Stimulated activated CD4-positive, alpha-beta T cell treated with anti-CD3 and anti-CD28 coated beads, Interleukin-2, amount 100 ng/mL, for 4 hours (primary cell): Measurements from ENCODE around the gene ZGPAT.

Experiments
- DNase-seq: peaks from one replicate; pipeline ENCODE4 v3.0.0-alpha.2; 2020; ENCODE audit warnings: low read depth

Gene ZGPAT

DNA sequence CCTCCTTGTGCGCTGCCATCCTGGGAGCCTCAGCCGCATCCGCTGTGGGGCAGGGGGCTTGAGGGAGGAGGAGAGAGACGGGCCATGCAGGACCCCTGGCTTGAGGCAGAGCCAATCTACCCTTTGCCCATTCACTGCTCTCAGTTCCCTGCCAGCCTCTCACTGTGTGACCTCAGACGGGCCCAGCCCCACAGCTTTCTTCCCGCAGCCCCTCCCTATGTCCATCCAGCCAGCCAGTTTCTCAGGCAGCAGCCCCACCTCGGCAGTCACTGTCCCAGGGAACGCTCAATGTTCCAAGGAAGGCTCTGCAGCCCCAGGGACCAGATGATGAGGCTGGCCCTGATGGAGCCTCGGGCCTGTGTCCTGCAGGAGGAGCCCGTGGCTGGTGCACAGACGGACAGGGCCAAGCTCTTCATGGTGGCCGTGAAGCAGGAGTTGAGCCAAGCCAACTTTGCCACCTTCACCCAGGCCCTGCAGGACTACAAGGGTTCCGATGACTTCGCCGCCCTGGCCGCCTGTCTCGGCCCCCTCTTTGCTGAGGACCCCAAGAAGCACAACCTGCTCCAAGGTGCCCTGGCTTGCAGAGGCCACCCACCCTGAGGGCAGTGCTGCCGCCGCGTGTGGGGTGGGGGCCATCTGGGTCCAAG lies 15.3 kb upstream of the ZGPAT start:
- no peak for DNase-seq

DNA sequence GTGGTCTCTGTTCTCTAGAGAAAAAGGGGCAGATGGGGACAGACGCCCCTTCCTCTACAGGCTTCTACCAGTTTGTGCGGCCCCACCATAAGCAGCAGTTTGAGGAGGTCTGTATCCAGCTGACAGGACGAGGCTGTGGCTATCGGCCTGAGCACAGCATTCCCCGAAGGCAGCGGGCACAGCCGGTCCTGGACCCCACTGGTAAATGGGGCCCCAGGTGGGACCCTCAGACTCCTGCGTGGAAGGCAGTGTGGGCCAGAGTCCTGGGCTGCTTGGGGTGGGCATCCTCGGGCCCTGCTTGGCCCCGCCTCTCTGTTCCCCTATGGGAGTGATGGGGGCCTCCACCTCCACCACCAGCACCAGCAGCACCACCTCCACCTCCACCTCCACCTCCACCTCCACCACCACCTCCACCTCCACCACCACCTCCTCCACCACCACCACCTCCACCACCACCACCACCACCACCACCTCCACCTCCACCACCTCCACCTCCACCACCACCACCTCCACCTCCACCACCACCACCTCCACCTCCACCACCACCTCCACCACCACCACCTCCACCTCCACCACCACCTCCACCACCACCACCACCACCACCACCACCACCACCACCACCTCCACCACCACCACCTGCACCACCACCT lies 14.6 kb upstream of the ZGPAT start:
- no peak for DNase-seq

DNA sequence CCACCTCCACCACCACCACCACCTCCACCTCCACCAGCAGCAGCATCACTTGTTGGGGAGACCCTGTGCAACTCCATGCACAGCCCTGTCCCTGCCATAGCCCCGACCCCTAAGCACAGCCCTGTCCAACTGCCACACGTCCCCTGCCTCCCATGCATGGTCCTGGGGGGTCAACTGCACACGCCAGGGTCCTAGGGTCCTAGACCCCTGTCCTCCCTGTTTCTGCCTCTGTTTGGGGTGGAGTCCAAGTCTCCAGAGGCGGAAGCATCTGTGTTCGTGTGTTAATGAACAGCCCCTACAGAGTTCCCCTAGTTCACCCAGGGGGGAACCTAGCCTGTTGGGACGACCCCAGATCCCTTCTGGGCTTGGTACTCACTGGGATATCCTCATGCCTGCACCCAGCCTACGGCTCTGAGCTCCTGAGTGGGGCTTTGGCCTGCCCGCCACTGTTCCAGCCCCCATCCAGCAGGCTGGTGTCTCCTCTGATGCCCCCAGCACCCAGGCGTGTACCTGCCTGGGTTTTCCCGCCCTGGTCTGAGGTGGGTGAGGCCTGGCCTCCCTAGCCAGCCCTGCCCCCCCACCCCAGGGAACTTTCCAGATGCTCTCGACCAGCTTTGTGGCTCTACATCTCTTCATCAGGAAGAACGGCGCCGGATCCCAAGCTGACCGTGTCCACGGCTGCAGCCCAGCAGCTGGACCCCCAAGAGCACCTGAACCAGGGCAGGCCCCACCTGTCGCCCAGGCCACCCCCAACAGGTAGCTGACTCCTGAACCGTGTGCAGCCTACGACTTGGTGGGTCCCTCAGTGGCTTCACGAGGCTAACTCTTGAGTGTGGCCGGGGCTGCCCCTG lies 13.9 kb upstream of the ZGPAT start:
- no peak for DNase-seq

DNA sequence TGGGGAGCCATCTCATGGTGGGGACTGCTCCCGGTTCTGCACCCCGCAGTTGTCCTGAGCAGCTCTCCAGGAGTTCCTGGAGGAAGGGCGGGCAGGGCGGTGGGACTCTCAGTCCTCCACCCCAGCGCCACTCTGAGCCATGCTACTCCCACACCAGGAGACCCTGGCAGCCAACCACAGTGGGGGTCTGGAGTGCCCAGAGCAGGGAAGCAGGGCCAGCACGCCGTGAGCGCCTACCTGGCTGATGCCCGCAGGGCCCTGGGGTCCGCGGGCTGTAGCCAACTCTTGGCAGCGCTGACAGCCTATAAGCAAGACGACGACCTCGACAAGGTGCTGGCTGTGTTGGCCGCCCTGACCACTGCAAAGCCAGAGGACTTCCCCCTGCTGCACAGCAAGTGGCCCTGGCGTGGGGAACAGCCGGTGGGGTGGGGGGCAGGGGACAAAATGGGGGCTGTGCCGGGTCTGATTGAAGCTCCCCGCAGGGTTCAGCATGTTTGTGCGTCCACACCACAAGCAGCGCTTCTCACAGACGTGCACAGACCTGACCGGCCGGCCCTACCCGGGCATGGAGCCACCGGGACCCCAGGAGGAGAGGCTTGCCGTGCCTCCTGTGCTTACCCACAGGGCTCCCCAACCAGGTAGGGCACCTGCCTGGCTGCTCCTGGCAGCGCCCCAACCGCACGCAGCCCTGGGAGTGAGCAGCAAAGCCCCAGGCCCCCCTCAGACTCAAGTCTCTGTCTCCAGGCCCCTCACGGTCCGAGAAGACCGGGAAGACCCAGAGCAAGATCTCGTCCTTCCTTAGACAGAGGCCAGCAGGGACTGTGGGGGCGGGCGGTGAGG lies 13.0 kb upstream of the ZGPAT start:
- DNase-seq, result no peak

DNA sequence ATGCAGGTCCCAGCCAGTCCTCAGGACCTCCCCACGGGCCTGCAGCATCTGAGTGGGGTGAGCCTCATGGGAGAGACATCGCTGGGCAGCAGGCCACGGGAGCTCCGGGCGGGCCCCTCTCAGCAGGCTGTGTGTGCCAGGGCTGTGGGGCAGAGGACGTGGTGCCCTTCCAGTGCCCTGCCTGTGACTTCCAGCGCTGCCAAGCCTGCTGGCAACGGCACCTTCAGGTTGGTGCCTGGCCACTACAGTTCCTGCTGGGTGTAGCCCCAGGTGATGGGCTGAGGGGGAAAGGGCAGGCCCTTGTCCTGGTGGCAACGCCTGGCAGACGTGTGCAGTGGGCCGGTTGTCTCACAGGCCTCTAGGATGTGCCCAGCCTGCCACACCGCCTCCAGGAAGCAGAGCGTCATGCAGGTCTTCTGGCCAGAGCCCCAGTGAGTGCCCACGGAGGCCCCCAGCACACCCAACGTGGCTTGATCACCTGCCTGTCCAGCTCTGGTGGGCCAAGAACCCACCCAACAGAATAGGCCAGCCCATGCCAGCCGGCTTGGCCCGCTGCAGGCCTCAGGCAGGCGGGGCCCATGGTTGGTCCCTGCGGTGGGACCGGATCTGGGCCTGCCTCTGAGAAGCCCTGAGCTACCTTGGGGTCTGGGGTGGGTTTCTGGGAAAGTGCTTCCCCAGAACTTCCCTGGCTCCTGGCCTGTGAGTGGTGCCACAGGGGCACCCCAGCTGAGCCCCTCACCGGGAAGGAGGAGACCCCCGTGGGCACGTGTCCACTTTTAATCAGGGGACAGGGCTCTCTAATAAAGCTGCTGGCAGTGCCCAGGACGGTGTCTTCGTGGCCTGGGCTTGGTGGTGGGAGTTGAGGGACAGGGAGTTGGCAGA lies 12.2 kb upstream of the ZGPAT start:
- DNase-seq, result no peak

DNA sequence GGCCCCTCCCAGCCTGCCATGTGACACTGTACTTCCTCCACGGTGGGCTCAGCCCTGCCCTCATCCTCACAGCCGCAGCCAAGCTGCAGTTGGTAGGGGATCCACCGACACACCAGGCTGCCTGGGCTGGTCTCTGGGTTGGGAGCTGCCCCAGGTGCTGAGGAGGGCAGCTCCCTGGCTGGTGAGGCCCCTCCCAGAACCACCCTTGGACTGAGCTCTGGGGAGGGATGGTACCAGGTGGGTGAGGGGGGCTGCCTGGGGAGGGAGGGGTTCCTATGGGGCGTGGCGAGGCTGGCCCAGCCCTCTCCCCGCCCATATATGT lies 11.6 kb upstream of the ZGPAT start:
- no peak for DNase-seq

DNA sequence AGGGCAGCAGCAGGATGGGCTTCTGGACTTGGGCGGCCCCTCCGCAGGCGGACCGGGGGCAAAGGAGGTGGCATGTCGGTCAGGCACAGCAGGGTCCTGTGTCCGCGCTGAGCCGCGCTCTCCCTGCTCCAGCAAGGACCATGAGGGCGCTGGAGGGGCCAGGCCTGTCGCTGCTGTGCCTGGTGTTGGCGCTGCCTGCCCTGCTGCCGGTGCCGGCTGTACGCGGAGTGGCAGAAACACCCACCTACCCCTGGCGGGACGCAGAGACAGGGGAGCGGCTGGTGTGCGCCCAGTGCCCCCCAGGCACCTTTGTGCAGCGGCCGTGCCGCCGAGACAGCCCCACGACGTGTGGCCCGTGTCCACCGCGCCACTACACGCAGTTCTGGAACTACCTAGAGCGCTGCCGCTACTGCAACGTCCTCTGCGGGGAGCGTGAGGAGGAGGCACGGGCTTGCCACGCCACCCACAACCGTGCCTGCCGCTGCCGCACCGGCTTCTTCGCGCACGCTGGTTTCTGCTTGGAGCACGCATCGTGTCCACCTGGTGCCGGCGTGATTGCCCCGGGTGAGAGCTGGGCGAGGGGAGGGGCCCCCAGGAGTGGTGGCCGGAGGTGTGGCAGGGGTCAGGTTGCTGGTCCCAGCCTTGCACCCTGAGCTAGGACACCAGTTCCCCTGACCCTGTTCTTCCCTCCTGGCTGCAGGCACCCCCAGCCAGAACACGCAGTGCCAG lies 11.0 kb upstream of the ZGPAT start, which contains the start of gene TNFRSF6B:
TNFRSF6B (plus strand) TSS at position 25 of the 729 bp plus-strand sequence; CDS start at position 141, 116 bp downstream.
- no peak for DNase-seq

DNA sequence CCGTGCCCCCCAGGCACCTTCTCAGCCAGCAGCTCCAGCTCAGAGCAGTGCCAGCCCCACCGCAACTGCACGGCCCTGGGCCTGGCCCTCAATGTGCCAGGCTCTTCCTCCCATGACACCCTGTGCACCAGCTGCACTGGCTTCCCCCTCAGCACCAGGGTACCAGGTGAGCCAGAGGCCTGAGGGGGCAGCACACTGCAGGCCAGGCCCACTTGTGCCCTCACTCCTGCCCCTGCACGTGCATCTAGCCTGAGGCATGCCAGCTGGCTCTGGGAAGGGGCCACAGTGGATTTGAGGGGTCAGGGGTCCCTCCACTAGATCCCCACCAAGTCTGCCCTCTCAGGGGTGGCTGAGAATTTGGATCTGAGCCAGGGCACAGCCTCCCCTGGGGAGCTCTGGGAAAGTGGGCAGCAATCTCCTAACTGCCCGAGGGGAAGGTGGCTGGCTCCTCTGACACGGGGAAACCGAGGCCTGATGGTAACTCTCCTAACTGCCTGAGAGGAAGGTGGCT lies 10.4 kb upstream of the ZGPAT start:
- no peak for DNase-seq

DNA sequence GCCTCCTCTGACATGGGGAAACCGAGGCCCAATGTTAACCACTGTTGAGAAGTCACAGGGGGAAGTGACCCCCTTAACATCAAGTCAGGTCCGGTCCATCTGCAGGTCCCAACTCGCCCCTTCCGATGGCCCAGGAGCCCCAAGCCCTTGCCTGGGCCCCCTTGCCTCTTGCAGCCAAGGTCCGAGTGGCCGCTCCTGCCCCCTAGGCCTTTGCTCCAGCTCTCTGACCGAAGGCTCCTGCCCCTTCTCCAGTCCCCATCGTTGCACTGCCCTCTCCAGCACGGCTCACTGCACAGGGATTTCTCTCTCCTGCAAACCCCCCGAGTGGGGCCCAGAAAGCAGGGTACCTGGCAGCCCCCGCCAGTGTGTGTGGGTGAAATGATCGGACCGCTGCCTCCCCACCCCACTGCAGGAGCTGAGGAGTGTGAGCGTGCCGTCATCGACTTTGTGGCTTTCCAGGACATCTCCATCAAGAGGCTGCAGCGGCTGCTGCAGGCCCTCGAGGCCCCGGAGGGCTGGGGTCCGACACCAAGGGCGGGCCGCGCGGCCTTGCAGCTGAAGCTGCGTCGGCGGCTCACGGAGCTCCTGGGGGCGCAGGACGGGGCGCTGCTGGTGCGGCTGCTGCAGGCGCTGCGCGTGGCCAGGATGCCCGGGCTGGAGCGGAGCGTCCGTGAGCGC lies 9.8 kb upstream of the ZGPAT start:
- DNase-seq, result no peak

DNA sequence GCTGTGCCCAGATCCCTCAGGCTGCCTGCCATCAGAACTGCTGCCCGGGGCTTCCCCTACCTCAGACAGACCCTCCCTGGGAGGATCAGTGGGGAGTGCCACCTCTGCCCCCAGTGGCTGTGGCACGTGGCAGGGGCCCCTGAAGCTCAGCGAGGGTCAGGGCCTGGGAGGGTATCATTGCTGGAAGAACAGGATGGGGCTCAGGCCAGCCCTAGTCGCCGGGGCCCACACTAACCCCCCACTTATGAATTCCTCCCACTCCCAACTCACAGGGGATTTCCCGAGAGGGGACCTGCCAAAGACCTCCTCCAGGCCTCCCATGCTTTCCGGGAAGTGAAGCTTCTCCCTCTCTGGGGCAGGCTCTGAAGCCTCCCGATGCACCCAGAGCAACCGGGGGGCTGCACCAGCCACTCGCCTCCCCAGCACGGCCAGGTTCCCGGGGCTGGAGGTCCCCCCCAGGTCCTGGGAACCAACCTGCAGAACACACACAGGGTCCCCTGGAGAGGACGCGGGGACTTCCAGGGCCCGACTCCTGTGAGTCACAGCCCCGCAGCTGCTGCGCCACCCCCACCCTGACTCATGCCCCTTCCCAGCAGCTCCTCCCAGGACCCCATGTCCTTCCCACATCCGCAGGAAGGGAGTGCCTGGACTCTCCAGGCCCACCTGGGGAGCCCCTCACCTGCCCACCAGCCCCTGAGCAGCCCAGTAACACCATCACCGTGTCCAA lies 8.9 kb upstream of the ZGPAT start:
- peak; percentile 27 for DNase-seq

DNA sequence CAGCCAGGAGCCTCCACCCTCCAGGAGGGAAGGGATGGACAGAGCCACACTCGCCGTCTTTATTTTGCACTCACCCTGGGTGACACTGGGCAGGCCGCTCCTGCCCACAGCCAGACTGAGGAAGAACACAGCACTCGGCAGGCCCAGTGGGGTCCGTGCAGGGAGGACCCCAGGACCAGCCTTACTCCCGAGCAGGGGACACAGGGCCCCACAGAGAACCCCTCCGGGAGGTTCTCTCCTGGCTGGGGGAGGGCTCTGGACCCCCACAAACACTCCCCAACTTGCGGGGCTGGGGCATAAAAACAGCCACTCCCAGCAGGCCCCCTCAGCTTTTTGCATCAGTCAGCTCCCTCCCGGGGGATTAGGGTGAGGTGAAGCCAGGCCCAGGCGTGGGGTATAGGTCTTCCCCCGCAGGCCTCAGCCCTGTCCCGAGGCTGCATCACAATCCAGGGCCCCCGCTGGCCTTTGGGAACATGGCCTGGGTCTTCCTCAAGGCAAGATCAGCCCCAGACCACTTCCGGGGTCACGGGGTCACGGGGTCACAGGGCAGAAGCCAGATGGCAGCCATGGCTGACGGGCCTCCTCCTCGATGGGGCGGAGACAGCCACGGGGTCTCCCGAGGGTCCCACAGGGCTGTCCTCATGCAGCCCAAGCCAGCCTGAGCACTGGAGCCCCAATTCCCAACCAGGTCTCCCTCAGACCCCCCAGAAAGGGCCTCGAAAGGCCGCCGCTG lies 8.2 kb upstream of the ZGPAT start:
- DNase-seq, result no peak

DNA sequence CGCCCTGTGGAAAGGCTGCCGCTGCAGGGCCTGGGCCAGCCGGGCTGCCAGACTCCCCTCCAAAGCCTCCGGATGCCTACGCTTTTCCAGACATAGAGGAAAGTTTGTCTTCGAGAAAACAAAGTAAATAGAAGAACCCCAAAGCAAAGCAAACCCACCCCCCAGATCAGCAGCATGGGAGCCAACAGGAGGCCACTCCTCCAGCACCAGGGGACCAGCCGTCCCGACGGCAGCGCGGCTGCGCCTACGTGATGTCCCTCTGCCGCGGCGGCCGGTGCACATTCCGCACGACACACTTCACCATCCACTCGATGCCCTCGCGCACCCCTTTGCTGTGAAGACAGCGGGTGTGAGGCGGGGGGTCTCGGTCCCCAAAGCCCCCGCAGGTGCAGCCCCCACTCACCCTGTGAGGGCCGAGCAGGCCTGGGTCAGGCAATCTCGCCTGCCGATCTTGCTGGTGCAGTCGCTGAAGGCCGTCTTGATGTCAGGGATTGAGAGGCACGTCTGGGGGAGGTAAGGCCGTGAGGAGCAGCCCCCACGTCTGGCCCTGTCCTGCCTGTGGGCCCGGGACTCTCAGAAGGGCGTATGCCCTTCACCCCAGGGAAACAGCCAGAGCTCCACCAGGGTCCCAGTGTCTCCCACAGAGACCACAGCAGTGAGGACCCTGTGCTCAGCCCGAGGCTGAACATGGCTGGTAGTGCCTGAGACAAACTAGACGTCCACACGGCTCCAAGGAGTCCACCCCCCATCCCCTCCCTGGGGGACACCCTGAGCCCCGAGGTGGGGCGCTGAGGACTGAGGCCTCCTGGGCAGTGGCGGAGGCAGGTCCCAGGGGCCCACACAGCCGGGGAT lies 7.4 kb upstream of the ZGPAT start:
- no peak for DNase-seq

DNA sequence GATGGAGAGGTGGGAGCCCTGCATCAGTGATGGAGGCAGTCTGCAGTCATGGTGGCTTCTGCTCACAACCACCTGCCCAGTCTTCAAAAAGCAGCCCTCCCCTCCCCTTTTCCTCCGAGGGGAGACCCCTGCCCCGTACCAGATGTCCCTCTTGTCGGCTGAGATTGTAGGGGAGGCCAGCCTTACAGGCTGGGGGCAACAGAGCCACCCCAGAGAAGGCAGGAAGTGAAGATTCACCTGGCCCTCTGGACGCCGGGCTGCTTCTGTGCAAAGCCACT lies 6.8 kb upstream of the ZGPAT start:
- DNase-seq, result no peak

DNA sequence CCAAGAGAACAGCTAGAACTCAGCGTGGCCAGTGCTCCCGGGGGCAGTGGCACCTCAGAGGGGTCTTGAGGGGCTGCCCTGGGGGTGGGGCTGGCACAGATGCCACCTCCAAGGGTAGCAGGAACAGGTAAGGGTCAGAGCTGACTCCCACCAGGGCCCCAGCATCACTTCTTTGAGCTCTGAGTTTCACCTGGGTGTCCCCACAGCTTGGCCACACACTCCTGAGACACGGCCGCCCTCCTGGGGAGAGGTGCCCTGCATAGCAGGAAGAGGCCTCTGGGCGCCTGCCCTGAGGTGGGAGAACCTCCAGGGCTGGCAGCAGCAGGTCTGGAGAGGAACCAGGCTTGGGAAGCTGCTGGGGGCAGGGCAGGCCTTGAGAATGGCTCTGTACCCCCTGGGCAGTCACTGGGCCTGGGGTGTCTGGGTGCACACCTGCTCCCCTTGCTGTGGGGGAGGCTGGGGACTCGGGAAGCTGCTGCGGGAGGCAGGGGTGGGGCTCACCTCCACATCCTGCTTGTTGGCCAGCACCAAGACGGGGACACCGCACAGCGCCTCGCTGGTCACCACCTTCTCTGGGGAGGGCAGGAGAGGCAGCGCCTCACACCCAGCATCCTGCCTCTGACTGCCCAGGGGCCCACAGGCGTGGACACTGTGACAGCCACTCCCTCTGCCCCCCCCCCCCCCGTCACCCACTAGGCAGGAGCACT lies 6.4 kb upstream of the ZGPAT start:
- no peak for DNase-seq

DNA sequence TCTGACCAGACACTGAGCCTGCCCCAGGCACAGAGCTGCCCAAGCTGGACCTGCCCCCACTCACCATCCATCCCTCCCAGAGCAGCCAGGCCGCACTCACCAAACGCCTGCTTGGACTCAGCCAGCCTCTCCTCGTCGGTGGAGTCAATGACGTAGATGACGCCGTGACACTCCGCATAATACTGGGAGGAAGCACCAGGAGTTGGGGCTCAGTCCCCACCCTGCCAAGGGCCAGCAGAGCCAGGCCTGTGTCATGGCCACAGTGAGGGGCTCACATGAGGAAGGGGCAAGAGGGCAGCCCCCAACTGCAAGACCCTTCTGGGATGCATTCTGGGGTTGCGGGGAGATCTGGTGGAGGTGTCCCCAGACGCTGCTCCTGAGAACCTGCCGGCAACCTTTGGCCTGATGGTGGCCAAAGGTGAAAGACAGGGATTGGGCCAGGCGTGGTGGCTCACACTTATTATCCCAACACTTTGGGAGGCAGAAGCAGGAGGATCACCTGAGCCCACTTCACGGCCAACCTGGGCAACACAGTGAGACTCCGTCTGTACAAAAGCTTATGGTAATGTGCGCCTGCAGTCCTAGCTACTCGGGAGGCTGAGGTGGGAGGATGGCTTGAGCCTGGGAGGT lies 5.7 kb upstream of the ZGPAT start:
- DNase-seq, result no peak

DNA sequence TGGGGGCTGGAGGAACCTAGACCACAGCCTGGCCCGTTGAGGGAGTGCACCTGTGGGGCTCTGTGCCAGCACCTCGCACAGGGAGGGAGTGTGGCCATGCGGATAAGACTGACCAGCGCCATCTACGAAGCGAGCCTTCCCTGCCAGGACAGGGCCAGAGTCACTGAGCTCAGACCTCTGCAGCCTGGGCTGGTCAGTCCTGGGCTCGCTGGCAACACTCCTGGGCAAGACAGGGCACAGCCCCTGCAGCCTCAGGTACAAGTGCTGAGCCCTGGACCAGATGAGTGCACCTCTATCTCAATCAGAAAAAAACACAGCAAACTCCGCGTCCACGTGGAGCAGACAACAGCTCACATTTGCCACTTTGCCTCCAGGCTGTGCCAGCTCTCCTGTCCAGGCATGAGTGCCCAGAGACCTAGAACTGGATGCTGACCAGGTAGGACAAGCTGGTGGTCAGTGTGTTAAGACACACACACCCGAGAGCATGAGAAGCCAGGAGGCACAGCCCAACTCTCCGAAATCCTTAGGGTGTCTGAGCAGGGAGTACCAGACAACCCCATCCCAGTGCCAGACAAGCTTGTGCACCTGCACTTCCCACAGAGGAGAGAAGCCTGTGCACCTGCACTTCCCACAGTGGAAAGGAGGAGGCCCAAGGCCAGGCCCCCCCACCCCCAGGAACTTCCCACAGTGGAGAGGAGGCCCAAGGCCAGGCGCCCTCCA lies 4.9 kb upstream of the ZGPAT start:
- DNase-seq, result no peak
